ENCODE data around the gene EEFSEC.

EEFSEC gene

GRCh38 chr3:128356822-128357221 lies 203.5 kb downstream of the EEFSEC start:
- DNase-seq: peak; percentile 10

- DNase-seq: no peak
Measured at GRCh38 chr3:128357538-128357937, 204.3 kb downstream of the EEFSEC start.

DNA sequence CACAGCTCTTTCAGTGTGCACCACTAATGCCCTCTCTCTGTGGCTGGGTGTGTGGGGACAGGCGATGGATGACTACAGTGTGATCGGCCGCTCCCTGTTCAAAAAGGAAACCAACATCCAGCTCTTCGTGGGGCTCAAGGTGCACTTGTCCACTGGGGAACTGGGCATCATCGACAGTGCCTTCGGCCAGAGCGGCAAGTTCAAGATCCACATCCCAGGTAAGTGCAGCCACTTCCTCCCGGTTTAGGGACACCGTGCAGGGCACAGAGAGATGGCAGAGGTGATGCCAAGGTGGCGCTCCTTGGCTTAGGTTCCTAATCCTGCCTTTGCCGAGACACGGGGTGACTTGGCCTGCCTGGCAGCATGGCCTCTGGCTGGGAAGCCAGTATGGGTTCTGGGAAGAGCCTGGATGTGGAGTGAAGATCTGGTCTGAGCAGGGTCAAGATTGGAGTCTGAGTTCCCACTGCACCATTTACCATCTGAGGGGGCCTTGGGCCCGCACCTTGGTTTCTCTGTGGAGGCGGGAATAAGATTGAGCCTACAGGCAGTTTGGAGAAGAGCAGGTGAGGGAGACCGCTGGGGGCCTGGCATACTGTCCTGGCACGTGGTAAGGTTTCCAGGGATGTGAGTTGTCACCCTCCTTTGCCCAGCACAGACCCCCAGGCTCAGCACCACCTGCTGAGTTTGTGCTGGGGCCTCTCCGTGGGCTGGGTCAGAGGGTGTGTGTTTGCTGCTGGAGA lies 205.0 kb downstream of the EEFSEC start:
- no peak for DNase-seq

- no peak for DNase-seq
Measured at GRCh38 chr3:128359060-128359664, 205.9 kb downstream of the EEFSEC start.

GRCh38 chr3:128359846-128360642 lies 206.8 kb downstream of the EEFSEC start:
- DNase-seq: no peak

GRCh38 chr3:128360705-128361271 lies 207.5 kb downstream of the EEFSEC start:
- no peak for DNase-seq

GRCh38 chr3:128362026-128362965 lies 209.0 kb downstream of the EEFSEC start:
- no peak for DNase-seq

DNA sequence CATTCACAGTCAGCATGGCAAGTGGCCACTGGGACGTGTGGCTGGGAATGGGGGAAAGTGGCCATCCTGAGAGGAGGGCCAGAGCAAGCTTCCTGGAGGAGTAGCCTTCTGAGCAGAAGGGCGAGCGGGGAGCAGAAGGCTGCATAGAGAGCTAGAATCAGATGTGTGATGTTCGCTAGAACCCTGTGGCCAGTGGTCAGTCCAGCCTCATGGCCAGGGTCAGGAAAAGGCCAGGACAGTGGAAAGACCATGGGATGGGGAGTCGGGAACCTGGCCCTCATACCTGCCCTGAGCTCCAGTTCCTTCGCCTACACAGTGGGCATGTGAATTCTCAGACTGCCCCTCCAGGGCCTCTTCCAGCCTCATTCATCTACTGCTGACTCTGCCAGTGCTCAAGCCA lies 211.0 kb downstream of the EEFSEC start:
- no peak for DNase-seq

GRCh38 chr3:128364808-128365360 lies 211.6 kb downstream of the EEFSEC start:
- no peak for DNase-seq

- DNase-seq: no peak
Measured at GRCh38 chr3:128366136-128366535, 212.9 kb downstream of the EEFSEC start.

- no peak for DNase-seq
Measured at GRCh38 chr3:128366652-128367051, 213.4 kb downstream of the EEFSEC start.

- DNase-seq: no peak
Measured at GRCh38 chr3:128367221-128367620, 213.9 kb downstream of the EEFSEC start.

- DNase-seq: no peak
Measured at GRCh38 chr3:128367761-128368160, 214.5 kb downstream of the EEFSEC start.

- no peak for DNase-seq
Measured at GRCh38 chr3:128368626-128369025, 215.3 kb downstream of the EEFSEC start.

DNA sequence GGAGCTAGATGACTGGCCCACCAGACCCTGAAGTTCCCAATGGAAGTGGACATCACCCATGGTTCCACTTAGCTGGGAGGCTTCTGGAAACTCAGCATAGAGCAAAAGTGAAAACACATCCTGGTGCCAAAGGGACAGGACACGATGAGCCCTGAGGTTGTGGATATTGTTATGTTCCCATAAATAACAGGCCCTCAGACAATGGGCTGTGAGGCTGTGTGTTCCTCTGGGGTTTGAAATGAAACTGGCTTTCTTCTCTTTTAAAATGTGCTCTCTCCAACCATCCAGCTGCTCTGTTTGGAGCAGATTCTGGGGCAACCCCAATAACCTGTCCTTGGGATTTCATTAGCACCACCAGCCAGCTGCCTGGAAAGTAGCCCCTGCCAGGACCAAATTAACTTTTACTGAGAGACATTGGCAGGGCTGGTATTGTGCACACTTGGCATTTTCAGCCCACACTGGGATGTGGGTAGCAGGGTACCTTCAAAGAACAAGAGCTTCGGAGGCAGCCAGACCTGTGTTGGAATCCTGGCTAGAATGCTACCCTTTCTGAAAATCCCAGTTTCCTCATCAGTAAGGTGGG lies 215.9 kb downstream of the EEFSEC start:
- DNase-seq: no peak

DNA sequence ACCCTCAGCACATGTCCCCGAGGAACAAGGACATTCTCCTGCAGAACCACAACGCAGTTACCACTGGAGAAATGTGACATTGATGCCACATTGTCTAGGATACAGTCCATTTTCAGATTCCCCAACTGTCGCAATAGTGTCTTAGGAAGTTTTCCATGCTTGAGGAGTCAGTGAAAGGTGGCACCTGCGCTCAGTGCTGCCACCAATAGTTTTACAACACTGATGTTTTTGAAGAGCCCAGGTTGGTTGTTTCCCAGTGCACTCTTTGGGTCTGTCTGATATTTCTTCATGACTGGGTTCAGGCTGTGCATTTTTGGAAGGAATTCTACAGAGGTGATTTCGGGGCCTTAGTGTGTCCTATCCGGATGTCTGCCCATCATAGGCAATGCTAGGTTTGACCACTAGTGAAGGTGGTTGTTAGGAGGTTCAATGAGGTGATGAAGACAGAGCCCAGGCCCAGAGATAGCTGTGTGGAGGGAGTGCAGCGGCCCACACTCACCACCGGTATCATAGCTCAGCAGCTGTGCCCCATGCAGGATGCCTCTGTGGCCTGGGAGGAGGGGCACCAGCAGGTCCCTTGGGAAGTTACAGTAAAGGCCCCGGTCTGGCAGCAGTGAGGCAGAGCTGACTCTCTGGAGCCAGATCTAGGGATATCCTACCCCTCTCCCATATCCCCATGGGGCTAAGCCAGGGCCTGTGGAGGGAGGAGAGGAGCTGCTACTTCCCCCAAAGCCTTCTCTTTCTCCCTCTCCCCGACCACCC lies 216.8 kb downstream of the EEFSEC start:
- DNase-seq: no peak

DNA sequence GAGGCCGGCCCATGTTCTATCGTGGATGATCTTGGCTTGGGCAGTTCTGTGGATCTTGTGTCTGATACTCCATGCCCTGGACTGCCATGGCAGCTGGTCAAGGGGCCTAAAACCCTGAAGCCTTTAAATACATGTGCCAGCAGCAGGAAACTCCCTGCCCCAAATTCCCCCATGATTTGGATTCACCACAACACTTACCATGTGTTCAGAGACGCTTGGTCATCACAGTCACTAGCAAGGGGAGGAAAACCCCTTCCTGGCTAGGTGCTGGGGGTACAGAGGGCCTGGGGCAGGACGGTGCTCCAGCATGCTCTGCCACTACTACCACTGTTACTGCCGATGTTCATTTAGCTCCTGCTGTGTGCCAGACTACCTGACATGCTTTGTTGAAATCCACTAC lies 219.0 kb downstream of the EEFSEC start:
- DNase-seq: no peak

DNA sequence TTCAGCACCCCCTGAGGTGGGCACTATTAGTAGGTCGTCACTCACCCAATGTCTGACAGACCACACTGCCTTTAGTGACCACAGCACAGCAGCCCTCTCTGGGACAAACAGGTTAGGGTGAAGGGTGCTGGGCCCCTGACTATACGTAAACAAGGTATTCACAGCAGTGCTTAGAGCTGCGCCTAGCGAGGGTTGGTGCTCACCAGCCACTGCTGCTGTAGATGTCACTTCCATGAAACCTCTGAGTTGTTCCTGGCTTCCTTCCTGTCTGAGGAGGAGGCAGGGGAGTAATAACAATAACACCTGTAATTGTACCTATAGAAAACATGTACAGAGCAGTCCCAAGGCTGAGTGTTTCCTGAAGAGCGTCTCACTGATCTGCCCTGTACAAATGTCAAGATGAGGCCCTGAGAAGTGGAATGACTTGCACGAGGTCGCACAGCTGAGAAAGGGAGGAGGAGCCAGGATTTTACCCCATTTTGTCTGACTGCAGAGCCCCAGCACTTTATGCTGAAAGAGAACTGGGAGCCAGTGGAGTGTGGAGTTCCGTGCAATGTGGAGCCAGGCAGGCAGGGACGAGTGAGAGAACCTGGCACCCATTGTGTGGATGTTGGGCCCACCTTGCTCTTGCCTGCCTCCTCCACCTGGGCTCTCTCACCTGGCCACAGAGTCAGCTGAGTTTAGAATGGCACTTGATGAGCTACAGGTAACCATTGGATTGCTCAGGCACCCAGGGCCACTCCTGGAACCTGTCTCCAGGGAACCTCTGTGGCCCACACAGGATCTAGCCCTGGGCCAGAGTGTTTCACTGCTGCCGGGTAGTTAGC lies 219.6 kb downstream of the EEFSEC start:
- DNase-seq: no peak

GRCh38 chr3:128374746-128375445 lies 221.6 kb downstream of the EEFSEC start:
- DNase-seq: no peak
